Hepatocyte (in vitro differentiated cells): ENCODE data around the gene ITM2B.

Experiments
- EZH2 ChIP-seq: fragments of 200-600 bp; sonication (generic); IDR thresholded peaks from 2 replicates; pipeline ENCODE4 v1.6.1; 2016; ENCODE audit warnings: antibody characterized with exemption, mild to moderate bottlenecking, borderline replicate concordance
- EZH2phosphoT487 ChIP-seq: fragments of 200-600 bp; sonication (generic); IDR thresholded peaks from one replicate; pipeline ENCODE4 v1.6.1; 2018; ENCODE audit warnings: antibody characterized with exemption, mild to moderate bottlenecking, low read depth, moderate library complexity; ENCODE audit not compliant: unreplicated experiment, severe bottlenecking
- TF ChIP-seq, protein P1 (sequence below): fragments of 200-600 bp; sonication (generic); IDR thresholded peaks from 2 replicates; pipeline ENCODE4 v1.5.1; 2016; ENCODE audit warnings: antibody characterized with exemption, mild to moderate bottlenecking; ENCODE audit not compliant: poor library complexity

DNA sequence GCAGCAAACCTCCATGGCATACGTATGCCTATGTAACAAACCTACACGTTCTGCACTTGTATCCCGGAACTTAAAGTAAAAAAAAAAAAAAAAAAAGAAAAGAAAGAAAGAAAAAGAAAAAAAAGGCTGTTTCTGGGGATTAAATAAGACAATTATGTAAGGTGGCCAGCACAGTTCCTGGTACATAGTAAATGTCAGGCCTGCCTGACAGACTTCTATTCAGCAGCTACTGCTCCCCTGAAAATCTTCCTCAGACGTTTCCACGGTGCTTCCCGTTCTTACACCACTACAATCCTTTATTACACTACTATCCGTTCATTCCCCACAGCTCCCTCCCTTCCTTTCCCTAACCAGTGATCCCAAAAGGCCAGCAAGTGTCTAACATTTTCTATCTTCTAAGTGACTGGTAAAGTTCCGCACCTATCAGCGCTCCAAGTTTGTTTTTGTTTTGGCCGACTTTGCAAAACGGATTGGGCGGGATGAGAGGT lies 69.9 kb downstream of the ITM2B start:
- TF ChIP-seq, protein P1, sequence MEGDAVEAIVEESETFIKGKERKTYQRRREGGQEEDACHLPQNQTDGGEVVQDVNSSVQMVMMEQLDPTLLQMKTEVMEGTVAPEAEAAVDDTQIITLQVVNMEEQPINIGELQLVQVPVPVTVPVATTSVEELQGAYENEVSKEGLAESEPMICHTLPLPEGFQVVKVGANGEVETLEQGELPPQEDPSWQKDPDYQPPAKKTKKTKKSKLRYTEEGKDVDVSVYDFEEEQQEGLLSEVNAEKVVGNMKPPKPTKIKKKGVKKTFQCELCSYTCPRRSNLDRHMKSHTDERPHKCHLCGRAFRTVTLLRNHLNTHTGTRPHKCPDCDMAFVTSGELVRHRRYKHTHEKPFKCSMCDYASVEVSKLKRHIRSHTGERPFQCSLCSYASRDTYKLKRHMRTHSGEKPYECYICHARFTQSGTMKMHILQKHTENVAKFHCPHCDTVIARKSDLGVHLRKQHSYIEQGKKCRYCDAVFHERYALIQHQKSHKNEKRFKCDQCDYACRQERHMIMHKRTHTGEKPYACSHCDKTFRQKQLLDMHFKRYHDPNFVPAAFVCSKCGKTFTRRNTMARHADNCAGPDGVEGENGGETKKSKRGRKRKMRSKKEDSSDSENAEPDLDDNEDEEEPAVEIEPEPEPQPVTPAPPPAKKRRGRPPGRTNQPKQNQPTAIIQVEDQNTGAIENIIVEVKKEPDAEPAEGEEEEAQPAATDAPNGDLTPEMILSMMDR: no peak
- no peak for TF ChIP-seq EZH2phosphoT487
- TF ChIP-seq EZH2: no peak
